Central memory CD8-positive, alpha-beta T cell (primary cell): ENCODE measurements around the gene CNDP2.
A peak's percentile ranks its signal among the peaks of the same experiment; 100 is the strongest.
"Not testable (repeated sequence)": the region's sequence is repeated elsewhere in the genome, so short reads cannot be mapped to it uniquely, and the experiment has no call there.

Experiments used
- ATAC-seq: fragments of 150-1000 bp; cut with Tn5 transposase; replicated peaks from 2 replicates; pipeline ENCODE4 v1.10.0; 2022; ENCODE audit warnings: mild to moderate bottlenecking, moderate FRiP score, moderate number of reproducible peaks; ENCODE audit not compliant: poor library complexity, severe bottlenecking; ENCODE audit errors: extremely low read depth
- DNase-seq, 2 donors: peaks; one replicate each; pipeline ENCODE4 v3.0.0; 2021; ENCODE audit warnings: low spot score in 2 of 2
- H3K27ac Mint-ChIP-seq: one replicate; pipeline ENCODE4 v1.8.0; 2022; ENCODE audit warnings: low read depth, mild to moderate bottlenecking, moderate library complexity, mixed read lengths
- H3K27me3 Mint-ChIP-seq: one replicate; pipeline ENCODE4 v1.8.0; 2022; ENCODE audit warnings: mixed read lengths
- H3K36me3 Mint-ChIP-seq: one replicate; pipeline ENCODE4 v1.8.0; 2022; ENCODE audit warnings: mild to moderate bottlenecking, moderate library complexity, mixed read lengths; ENCODE audit not compliant: insufficient read depth
- H3K4me1 Mint-ChIP-seq: one replicate; pipeline ENCODE4 v1.8.0; 2022; ENCODE audit warnings: mixed read lengths
- H3K4me3 Mint-ChIP-seq: one replicate; pipeline ENCODE4 v1.8.0; 2022; ENCODE audit warnings: mild to moderate bottlenecking, moderate library complexity, mixed read lengths
- H3K9me3 Mint-ChIP-seq: one replicate; pipeline ENCODE4 v1.8.0; 2022; ENCODE audit warnings: mixed read lengths

The CNDP2 gene

DNA sequence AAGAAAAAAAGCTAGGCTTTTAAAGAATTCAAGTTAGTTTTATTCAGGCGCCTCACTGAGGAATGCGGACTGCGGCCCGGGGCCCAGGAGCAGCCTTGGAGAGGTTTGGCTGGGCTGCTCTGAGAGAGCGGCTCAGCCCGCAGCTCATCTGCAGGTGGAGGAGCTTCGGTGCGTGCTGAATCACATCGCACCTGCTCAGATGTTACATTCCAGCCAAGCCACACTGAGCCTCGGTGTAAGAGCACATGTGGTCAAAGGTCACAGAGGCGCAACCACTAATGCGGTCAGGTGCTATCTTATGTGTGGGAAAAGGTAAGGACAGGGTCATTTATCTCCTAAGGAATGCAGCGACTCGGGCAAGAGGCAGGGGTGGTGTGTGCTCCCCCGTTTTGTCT, 21.1 kb downstream of the CNDP2 start:
- H3K9me3 Mint-ChIP-seq, result no peaks in the 10 kb centered on the region
- H3K36me3 Mint-ChIP-seq, result peaks cover 33% of the 10 kb centered on the region
- no peak overlapping the region for H3K4me3 Mint-ChIP-seq
- H3K4me1 Mint-ChIP-seq, result peaks cover 17% of the 10 kb centered on the region
- H3K27ac Mint-ChIP-seq, result no peak overlapping the region
- ATAC-seq (no peak), DNase-seq (no peak)
- no peaks in the 10 kb centered on the region for H3K27me3 Mint-ChIP-seq

DNA sequence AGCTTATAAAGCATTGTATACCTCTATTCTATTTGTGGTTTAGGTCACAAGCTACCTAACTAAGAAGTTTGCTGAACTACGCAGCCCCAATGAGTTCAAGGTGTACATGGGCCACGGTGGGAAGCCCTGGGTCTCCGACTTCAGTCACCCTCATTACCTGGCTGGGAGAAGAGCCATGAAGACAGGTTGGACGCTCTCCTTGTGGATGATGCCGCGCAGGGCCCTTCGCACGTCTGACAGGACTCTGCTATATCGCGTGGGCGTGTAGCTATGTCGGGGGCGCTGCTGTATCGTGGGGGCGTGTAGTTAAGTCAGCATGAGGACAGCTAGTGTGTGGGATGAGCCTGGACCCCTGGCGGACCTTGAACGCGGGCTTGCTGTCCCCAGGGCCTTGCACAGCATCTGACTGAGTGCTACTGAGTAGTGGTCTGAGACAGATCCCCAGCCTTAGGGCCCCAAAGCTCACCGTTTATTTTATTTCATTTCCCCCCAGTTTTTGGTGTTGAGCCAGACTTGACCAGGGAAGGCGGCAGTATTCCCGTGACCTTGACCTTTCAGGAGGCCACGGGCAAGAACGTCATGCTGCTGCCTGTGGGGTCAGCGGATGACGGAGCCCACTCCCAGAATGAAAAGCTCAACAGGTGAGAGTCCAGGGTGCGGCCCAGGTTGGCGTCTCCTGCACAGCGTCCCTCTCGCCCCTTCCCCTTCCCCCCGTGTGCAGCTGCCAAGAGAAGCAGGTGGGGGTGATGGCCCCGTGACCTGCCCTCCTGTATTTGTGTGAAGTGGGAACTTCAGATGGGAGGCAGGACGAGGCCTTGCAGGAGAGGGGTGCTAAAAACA, 22.5 kb downstream of the CNDP2 start:
- H3K4me1 Mint-ChIP-seq, result peaks cover 10% of the 10 kb centered on the region
- no peak for ATAC-seq
- H3K27me3 Mint-ChIP-seq, result no peaks in the 10 kb centered on the region
- peaks cover 25% of the 10 kb centered on the region for H3K36me3 Mint-ChIP-seq
- DNase-seq, result no peak
- H3K9me3 Mint-ChIP-seq, result no peaks in the 10 kb centered on the region
- H3K27ac Mint-ChIP-seq, result no peak overlapping the region
- no peak overlapping the region for H3K4me3 Mint-ChIP-seq

DNA sequence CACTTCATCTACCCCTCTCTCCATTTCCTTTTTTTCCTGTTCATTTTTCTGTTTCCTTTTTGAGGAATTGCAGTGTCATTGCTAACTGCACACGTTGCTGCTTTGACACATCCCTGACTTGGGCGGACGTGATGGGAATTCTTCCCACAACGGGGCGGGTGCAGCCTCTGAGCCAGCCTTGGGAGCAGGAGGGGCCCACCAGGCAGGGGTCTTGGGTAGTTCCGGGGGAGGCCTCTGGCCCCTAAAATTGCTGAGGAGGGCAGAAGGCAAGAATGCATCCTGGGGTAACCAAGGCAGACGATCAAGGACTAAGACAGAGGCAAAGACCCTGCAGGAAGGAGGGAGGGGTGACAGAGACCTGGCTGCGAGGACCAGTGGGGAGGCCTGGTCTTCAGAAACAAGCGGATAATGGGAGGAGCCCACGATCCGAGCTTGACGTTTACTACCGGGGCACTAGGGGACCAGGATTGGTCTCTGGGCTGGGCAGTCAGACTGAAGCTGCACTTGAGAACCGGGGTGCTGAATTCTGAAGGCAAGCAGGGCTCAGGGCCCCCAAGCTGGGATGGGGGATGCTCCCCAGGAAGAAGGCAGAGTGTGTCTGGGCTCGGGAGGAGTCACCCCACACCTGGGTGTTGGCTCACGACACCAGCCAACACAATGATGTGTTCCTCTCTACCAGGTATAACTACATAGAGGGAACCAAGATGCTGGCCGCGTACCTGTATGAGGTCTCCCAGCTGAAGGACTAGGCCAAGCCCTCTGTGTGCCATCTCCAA, 23.3 kb downstream of the CNDP2 start:
- Mint-ChIP-seq H3K27me3 (no peaks in the 10 kb centered on the region), H3K36me3 (peaks cover 25% of the 10 kb centered on the region), H3K4me1 (peaks cover 6% of the 10 kb centered on the region), H3K9me3 (no peaks in the 10 kb centered on the region), H3K4me3 (no peak overlapping the region), H3K27ac (no peak overlapping the region)
- ATAC-seq (no peak), DNase-seq (no peak)

DNA sequence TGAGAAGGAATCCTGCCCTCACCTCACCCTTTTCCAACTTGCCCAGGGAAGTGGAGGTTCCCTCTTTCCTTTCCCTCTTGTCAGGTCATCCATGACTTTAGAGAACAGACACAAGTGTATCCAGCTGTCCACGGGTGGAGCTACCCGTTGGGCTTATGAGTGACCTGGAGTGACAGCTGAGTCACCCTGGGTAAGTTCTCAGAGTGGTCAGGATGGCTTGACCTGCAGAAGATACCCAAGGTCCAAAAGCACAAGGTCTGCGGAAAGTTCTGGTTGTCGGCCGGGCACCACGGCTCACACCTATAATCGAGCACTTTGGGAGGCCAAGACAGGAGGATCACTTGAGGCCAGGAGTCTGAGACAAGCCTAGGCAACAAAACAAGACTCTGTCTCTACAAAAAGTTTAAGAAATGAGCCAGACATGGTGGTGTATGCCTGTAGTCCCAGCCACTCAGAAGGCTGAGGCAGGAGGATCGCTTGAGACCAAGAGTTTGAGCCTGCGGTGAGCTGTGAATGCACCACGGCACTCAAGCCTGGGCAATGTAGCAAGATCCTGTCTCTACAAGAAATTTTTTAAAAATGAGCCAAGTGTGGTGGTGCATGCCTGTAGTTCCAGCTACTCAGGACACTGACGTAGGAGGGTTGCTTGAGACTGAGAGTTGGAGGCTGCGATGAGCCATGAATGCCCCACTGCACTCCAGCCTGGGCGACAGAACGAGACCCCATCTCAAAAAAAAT, 24.1 kb downstream of the CNDP2 start:
- Mint-ChIP-seq H3K4me3 (no peak overlapping the region), H3K36me3 (peaks cover 25% of the 10 kb centered on the region), H3K27me3 (no peaks in the 10 kb centered on the region), H3K27ac (no peak overlapping the region), H3K4me1 (no peaks in the 10 kb centered on the region), H3K9me3 (no peaks in the 10 kb centered on the region)
- no peak for DNase-seq
- ATAC-seq, result no peak

DNA sequence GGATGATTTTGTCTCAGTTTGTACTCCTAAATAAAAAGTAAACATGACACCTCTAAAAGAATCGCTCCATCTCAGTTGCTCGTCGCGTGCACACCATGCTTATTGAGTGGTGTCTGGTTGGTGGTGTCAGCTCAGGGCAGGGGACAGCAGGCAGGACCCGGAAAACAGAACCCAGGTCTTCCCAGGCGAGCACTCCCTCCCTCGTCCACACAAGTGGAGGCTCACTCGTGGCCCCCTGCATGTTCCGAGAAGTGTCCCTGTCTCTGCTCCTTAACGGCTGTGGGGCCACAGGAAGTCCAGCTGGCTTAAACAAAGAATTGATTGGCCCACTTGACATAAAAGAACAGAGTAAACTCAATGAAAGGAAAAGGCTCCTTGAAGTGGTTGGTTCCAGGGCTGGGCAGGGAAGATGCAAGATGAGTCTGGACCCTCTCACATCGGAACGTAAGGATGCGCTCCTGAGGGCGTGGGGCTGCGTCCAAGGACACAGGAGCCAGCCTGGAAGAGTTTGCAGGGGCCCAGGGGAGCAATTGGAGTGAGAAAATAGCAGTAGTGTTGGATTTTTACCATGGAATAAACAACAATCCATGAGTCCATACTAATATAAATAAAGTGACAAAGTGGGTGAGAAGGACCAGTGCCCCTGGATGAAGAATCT, 25.0 kb downstream of the CNDP2 start:
- ATAC-seq (no peak), DNase-seq (no peak)
- H3K27ac Mint-ChIP-seq, result peak overlapping the region; percentile 18
- no peak overlapping the region for H3K4me3 Mint-ChIP-seq
- H3K27me3 Mint-ChIP-seq, result no peaks in the 10 kb centered on the region
- H3K4me1 Mint-ChIP-seq, result no peaks in the 10 kb centered on the region
- H3K36me3 Mint-ChIP-seq, result peaks cover 27% of the 10 kb centered on the region
- H3K9me3 Mint-ChIP-seq, result no peaks in the 10 kb centered on the region

DNA sequence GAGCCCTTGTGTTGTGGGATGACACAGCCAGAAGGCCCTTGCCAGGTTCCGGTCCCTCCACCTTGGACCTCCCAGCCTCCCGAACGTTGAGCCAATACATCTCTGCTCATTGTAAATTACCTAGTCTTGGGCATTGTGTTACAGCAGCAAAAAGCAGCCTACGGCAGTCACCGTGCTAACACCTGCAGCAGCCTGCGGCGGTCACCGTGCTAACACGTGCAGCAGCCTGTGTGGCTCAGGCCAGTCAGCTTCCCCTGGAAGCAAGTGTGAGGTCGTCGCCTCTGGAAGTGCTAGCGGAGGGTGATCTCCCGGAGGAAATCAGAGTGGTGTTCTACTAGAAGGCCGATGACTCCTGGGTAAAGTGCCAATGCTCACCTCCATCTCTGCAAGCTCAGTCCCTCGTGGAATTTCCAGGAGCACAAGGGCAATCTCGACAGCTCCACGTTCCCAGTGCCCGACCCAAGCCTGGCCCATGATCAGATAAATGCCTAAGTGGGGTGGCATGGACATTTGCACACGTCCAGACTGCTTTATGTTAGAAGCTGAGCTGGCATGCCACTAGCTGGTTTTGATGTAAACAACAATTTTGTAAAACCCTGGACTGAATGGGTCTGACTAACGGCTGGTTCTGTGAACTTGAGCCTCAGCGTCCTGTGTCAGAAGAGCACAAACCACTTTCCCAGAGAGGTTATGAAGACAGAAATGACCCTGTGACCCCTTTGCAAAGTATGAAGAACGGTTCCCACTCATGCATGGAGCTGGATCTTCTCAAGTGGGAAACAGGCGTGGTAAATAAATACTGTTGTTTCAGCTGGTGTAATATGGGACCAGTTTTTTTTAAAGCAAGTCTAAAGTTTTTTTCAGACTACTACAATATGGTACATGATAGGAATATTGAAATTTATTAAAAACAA, 26.7 kb downstream of the CNDP2 start:
- Mint-ChIP-seq H3K4me3 (no peak overlapping the region), H3K27ac (no peak overlapping the region), H3K27me3 (no peaks in the 10 kb centered on the region), H3K4me1 (no peaks in the 10 kb centered on the region), H3K9me3 (no peaks in the 10 kb centered on the region), H3K36me3 (peaks cover 14% of the 10 kb centered on the region)
- ATAC-seq (no peak), DNase-seq (no peak)

DNA sequence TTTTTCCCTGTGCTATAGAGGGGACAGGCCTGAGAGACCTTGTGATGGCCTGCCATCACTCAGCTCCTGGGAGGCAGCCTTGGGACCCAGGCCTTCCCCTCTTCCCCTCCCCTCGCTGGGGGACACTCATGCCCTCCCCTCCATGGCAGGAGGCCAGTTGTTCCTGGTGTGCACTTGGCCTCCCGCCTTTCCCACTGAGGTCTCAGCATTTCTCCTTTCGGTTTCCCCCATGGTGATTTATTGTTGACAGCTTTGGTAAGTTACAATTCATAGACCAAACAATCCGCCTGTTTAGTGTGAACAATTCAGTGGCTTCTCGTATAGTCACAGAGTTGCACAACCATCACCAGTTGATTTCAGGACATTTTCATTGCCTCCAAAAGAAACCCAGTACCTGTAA, 27.9 kb downstream of the CNDP2 start:
- Mint-ChIP-seq H3K27me3 (no peaks in the 10 kb centered on the region), H3K27ac (no peak overlapping the region), H3K36me3 (peaks cover 12% of the 10 kb centered on the region), H3K4me1 (no peaks in the 10 kb centered on the region), H3K9me3 (no peaks in the 10 kb centered on the region), H3K4me3 (no peak overlapping the region)
- DNase-seq, result no peak
- ATAC-seq, result no peak

DNA sequence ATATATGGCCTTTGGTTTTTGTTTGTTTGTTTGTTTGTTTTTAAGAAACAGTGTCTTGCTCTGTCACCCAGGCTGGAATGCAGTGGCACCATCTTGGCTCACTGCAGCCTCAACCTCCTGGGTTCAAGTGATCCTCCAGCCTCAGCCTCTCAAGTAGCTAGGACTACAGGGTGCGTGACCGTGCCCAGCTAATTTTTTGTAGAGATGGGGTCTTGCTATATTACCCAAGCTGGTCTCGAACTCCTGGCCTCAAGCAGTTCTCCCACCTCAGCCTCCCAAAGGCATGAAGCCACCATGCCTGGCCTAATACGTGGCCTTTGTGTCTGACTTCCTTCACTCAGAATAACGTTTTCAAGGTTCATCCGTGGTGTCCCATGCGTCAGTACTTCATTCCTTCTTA, 28.8 kb downstream of the CNDP2 start:
- not testable (repeated sequence) for ATAC-seq, H3K9me3 Mint-ChIP-seq, H3K27me3 Mint-ChIP-seq, H3K27ac Mint-ChIP-seq, H3K36me3 Mint-ChIP-seq, DNase-seq, H3K4me3 Mint-ChIP-seq, H3K4me1 Mint-ChIP-seq

DNA sequence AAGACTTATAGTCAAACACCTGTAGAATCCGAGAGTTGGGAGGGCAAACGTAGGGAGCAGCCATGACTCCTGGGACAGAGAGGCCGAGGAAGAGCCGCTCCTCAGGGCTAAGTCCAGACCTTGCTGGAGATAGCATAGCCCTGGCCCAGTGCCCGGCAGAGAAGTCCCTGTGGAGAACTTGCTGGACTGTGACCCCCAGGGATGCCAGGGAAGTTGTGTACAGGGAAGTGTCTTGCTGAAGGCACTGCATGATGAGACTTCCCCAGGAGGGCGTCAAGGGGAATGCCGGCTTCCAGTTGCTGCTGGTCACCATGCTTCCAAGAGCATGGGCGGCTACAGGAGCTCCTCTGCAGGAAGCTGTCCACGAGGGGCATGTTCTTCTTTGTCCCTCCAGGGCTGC, 29.6 kb downstream of the CNDP2 start:
- Mint-ChIP-seq H3K27me3 (peaks cover 8% of the 10 kb centered on the region), H3K4me3 (no peak overlapping the region), H3K36me3 (peaks cover 7% of the 10 kb centered on the region), H3K27ac (no peak overlapping the region), H3K4me1 (no peaks in the 10 kb centered on the region), H3K9me3 (no peaks in the 10 kb centered on the region)
- no peak for DNase-seq
- ATAC-seq, result no peak

DNA sequence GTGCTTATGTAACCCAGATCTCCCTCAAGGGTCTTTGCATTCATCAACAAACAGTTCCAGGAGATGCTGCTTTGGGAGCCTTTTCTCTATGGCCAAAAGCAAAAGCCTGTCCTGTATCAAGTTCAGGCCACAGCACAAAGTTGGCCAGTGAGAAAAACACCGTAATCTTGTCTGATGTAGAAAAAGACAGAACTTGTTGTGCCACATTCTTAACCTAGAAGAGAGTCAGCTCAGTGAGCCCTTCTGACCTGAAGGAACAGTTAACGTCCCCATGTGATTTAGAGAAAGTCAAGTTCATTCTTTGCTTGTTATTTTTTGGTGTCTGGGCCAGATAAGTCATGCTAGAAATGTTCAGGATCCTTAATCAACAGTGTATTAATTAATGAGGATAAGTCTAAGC, 30.3 kb downstream of the CNDP2 start:
- Mint-ChIP-seq H3K4me3 (no peak overlapping the region), H3K27me3 (peaks cover 16% of the 10 kb centered on the region), H3K27ac (no peak overlapping the region), H3K4me1 (no peaks in the 10 kb centered on the region), H3K9me3 (no peaks in the 10 kb centered on the region), H3K36me3 (peaks cover 5% of the 10 kb centered on the region)
- DNase-seq (no peak), ATAC-seq (no peak)

DNA sequence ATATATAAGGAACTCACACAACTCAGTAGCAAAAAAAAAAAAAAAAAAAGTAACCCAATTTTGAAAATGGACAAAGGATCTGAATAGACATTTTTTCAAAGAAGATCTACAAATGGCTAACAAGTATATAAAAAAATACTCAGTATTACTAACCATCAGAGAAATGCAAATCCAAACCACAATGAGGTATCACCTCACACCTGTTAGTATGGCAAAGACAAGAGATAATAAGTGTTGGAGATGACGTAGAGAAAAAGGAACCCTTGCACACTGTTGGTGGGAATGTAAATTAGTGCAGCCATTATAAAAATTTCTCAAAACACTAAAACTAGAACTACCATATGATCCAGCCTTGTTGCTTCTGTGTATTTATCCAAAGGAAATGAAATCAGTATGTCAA, 32.3 kb downstream of the CNDP2 start:
- ATAC-seq (no peak), DNase-seq (no peak)
- Mint-ChIP-seq H3K27ac (no peak overlapping the region), H3K4me1 (no peaks in the 10 kb centered on the region), H3K4me3 (no peak overlapping the region), H3K36me3 (peaks cover 4% of the 10 kb centered on the region), H3K9me3 (no peaks in the 10 kb centered on the region), H3K27me3 (peaks cover 23% of the 10 kb centered on the region)
